ENCODE results near the gene CCDC80.

GRCh38 chr3:112582244-112582874 lies 58.6 kb downstream of the CCDC80 start:
- TF ChIP-seq GATA3 (IDR thresholded peaks at IDR 0.05; ENCODE audit: low read depth, low read length) (no peak), GATA2 (IDR thresholded peaks at IDR 0.05; ENCODE audit: low read depth, low read length) (no peak)
